Thyroid gland (tissue), 4 donors: Measurements from ENCODE around the gene ITGA8. TPM values are rescaled to one million over a fixed set of nuclear protein-coding genes. Genes with fewer than 3 reads are reported as not detected.

Source experiments
- DNase-seq, 2 donors: peaks; one replicate each; pipeline ENCODE4 v3.0.0-alpha.2; 2019
- H3K27ac ChIP-seq, 3 donors: fragments of 200-600 bp; sonication (generic); 1 replicate in 2 of 3; 2 replicates in 1 of 3; pipeline ENCODE4 v1.5.1; 2016 to 2019; ENCODE audit warnings: mild to moderate bottlenecking in 1 of 3, moderate library complexity in 1 of 3
- H3K27me3 ChIP-seq: fragments of 200-600 bp; sonication (generic); one replicate; pipeline ENCODE4 v1.5.1; 2019
- H3K36me3 ChIP-seq, 2 donors: fragments of 200-600 bp; sonication (generic); one replicate each; pipeline ENCODE4 v1.5.1; 2016 to 2019
- H3K4me1 ChIP-seq, 2 donors: fragments of 200-600 bp; sonication (generic); one replicate each; pipeline ENCODE4 v1.5.1; 2017 to 2019
- H3K4me3 ChIP-seq, 3 donors: fragments of 200-600 bp; sonication (generic); replicated peaks in 1 of 3; 1 replicate in 2 of 3; 2 replicates in 1 of 3; pipeline ENCODE4 v1.5.1; 2016; ENCODE audit warnings: mild to moderate bottlenecking in 1 of 3
- H3K9me3 ChIP-seq: fragments of 200-600 bp; sonication (generic); one replicate; pipeline ENCODE4 v1.5.1; 2017
- POLR2A ChIP-seq, 2 donors: fragments of 450-650 bp; IDR thresholded peaks; one replicate each; pipeline ENCODE4 v1.6.1; 2017; ENCODE audit warnings: antibody characterized with exemption in 2 of 2, mild to moderate bottlenecking in 2 of 2, moderate library complexity in 1 of 2
- WGBS, 2 donors: methylation state at CpG; one replicate each; pipeline ENCODE4 v1.1.5; 2017; 5-methylcytosine and 5-hydroxymethylcytosine counted together
- intact Hi-C: fragments of 100-400 bp; cut with DNase I; formaldehyde crosslinking; loops from one replicate; pipeline ENCODE4 v1.15.1; 2023
- total RNA-seq, 4 donors: library from RNA; depleted of rRNA; stranded (reverse); fragments of >200 nt; gene quantifications; one replicate each; pipeline ENCODE4 v1.2.3, GENCODE V29; 2016
- TF ChIP-seq, protein P1 (sequence below), 6 experiments: fragments of 200-600 bp in 3 of 6; fragments of 450-650 bp in 3 of 6; sonication (generic) in 3 of 6; IDR thresholded peaks; one replicate each; pipeline ENCODE4 v1.5.1; 2016 to 2019; ENCODE audit warnings: antibody characterized with exemption in 6 of 6, mild to moderate bottlenecking in 2 of 6, inconsistent platforms in 1 of 6, moderate library complexity in 1 of 6

ITGA8 gene
- total RNA-seq, 4 donors from 2014 or later, result 4.6 to 14.8 (median 4.9) TPM

DNA sequence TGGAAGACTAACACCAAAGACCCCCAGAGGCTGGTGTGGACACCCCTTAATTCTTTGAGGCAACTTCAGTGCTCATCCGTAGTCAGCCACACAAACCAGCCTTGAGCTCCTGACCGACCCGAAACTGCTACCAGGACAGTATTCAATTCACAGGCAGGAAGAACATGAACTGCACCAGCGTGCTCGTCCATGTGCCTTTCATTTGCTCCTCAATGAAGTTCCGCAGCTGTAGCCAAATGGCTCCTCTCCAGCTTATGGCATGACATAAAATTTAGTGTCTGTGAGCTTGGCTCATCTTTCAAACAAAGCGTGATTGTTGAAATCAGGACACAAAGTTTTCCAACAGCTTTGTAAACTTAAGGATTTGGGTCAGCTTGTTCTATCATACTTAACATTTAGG, 204.5 kb downstream of the ITGA8 start:
- 74% methylated on average over 7 of the region's 7 CpGs for WGBS, 2 donors
- DNase-seq, result peak; percentile 2 to 21

DNA sequence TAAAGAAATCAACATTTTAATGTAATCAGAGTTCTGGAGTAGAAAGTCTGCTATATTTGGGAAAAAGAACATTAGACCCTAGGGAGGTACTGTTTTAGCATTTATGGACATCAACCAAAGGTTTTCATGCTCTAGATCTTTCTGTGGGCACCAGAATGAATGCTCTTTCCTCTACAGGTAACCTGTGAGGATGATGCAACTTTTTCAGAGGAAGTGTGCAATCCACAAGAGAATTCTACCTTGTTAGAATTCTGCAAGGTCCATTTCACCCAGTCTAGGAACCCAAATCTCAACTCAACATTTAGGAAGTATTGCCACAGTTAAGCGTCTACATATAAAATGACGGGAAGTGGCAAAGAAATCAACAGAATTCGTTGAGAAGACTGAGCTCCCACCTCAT, 208.8 kb downstream of the ITGA8 start:
- 57 to 89% methylated on average over 3 of the region's 3 CpGs for whole genome bisulfite sequencing, 2 donors
- H3K27me3 ChIP-seq, result no peaks in the 10 kb centered on the region
- no peaks in the 10 kb centered on the region for H3K4me1 ChIP-seq
- H3K4me3 ChIP-seq, result no peak overlapping the region
- TF ChIP-seq POLR2A (IDR thresholded peaks at IDR 0.05), result no peak
- TF ChIP-seq, protein P1, sequence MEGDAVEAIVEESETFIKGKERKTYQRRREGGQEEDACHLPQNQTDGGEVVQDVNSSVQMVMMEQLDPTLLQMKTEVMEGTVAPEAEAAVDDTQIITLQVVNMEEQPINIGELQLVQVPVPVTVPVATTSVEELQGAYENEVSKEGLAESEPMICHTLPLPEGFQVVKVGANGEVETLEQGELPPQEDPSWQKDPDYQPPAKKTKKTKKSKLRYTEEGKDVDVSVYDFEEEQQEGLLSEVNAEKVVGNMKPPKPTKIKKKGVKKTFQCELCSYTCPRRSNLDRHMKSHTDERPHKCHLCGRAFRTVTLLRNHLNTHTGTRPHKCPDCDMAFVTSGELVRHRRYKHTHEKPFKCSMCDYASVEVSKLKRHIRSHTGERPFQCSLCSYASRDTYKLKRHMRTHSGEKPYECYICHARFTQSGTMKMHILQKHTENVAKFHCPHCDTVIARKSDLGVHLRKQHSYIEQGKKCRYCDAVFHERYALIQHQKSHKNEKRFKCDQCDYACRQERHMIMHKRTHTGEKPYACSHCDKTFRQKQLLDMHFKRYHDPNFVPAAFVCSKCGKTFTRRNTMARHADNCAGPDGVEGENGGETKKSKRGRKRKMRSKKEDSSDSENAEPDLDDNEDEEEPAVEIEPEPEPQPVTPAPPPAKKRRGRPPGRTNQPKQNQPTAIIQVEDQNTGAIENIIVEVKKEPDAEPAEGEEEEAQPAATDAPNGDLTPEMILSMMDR (IDR thresholded peaks at IDR 0.05), result no peak
- H3K27ac ChIP-seq, result no peak overlapping the region
- no peaks in the 10 kb centered on the region for H3K36me3 ChIP-seq
- no peak for DNase-seq
- no peaks in the 10 kb centered on the region for H3K9me3 ChIP-seq
- intact Hi-C loops, result no loop called here

More for the DNA sequence above, 204.5 kb downstream of the ITGA8 start:
- no peak overlapping the region for H3K27ac ChIP-seq
- no peaks in the 10 kb centered on the region for H3K9me3 ChIP-seq
- TF ChIP-seq POLR2A (IDR thresholded peaks at IDR 0.05), result no peak
- TF ChIP-seq, protein P1 (IDR thresholded peaks at IDR 0.05), result no peak
- no peaks in the 10 kb centered on the region for H3K27me3 ChIP-seq
- no peak overlapping the region for H3K4me3 ChIP-seq
- H3K36me3 ChIP-seq, result no peaks in the 10 kb centered on the region
- H3K4me1 ChIP-seq, result no peaks in the 10 kb centered on the region
- intact Hi-C loops, result no loop called here

DNA sequence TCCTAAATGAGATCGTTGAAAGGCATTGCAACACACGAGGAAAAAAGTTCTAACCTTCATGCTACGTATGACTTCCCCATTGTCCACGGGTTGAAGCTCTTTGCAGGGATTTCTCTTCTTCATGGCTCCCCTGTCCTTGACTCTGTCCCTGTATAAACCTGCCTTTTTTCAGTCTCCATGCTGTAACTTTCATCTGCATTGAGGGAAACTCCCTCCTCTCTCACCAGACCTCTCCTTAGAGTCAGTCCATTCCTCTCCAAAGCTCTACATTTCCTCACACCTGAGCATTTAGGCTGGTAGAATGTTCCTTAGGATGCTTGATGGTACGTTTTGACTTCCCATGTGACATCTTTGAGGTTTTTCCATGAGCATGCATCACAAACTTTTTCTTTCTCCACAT, 214.4 kb downstream of the ITGA8 start:
- Histone ChIP-seq H3K27ac (no peak overlapping the region), H3K9me3 (no peaks in the 10 kb centered on the region), H3K4me1 (no peaks in the 10 kb centered on the region), H3K36me3 (no peaks in the 10 kb centered on the region), H3K27me3 (no peaks in the 10 kb centered on the region), H3K4me3 (no peak overlapping the region)
- TF ChIP-seq, protein P1 (IDR thresholded peaks at IDR 0.05), result no peak
- TF ChIP-seq POLR2A (IDR thresholded peaks at IDR 0.05), result no peak
- intact Hi-C loops, result no loop called here
- WGBS, 2 donors, result 70 to 76% methylated on average over 5 of the region's 5 CpGs
- DNase-seq, result no peak

DNA sequence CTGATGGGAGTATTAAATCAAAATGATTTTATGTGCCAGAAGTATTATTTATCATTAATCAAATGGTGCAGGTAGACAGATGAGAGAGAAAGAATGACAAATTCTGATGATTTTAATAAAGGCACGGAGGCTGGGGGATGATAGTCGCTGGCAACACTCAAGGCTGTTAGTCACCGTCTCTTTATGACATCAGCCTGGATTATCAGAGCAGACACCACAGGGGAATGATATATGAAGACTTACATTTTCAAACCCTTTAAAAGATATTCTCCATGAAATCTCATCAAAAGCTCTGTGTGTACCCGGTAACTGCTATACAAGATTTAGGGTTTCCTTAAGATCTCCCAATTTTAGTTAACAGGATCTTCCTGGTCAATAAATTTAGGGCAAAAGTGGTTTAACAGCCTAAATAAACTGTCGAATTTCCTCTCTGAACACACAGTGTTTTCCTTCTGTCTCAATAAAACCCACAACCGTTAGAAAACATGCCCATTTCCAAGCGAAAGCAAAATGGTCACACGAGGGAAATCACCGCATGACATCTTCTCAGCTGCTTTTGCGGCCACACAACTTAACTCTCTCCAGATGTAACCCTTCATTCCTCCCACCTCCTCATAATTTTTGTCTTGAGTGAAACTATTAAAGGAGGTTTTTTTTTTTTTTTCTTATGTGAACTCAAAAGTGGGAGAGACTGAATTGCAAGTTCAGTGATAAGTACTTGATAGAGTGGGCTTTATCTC, 215.5 kb downstream of the ITGA8 start:
- WGBS, 2 donors, result 57 to 62% methylated on average over 10 of the region's 10 CpGs
- Histone ChIP-seq H3K9me3 (no peaks in the 10 kb centered on the region), H3K27ac (no peak overlapping the region), H3K4me1 (no peaks in the 10 kb centered on the region), H3K36me3 (no peaks in the 10 kb centered on the region), H3K27me3 (no peaks in the 10 kb centered on the region), H3K4me3 (no peak overlapping the region)
- intact Hi-C loops, result no loop called here
- TF ChIP-seq, protein P1 (IDR thresholded peaks at IDR 0.05), result no peak
- no peak for TF ChIP-seq POLR2A (IDR thresholded peaks at IDR 0.05)
- no peak for DNase-seq

DNA sequence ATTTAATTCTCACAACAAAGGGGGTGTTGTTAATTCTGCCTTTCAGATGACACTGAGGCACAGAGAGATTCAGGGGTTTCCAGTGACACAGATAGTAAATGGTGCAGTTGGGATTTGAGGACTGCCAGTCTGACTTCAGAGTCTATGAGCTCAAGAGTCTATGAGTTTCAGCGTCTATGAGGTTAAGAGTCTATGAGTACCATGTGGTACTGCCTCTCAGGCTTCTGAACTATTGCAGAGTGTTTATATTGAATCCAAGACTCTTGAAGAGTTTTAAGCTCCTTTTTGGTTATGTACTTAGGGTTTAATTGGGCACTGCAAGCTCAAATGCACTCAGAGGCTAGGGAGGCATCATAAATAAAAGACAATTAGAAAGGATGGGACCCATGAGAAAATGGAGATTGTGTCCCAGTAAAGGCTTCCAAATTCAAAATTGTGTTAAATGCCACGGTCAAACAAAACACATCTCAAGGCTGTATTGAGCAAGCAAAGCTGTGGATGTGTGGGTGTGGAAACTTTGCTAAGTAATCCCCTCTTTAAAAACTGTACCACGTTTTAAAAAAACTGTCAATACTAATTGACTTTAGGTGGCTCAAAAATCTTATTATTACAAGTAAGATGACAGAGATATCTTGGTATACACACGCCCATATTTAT, 224.7 kb downstream of the ITGA8 start:
- 28 to 34% methylated on average over 4 of the region's 4 CpGs for WGBS, 2 donors
- Histone ChIP-seq H3K36me3 (no peaks in the 10 kb centered on the region), H3K27ac (no peak overlapping the region), H3K9me3 (no peaks in the 10 kb centered on the region), H3K4me1 (no peaks in the 10 kb centered on the region), H3K27me3 (no peaks in the 10 kb centered on the region), H3K4me3 (no peak overlapping the region)
- no peak for DNase-seq
- TF ChIP-seq, protein P1 (IDR thresholded peaks at IDR 0.05), result no peak
- TF ChIP-seq POLR2A (IDR thresholded peaks at IDR 0.05), result no peak
- intact Hi-C loops, result no loop called here
